Activated effector memory CD4-positive, alpha-beta T cell treated with anti-CD3 and anti-CD28 coated beads, Interleukin-2, amount 50 U/mL, for 16 hours (primary cell): ENCODE data around the gene FAM163B.

Experiments
- DNase-seq: peaks from one replicate; pipeline ENCODE4 v3.0.0-alpha.2; 2020

Gene FAM163B

GRCh38 chr9:133597316-133597957 lies 11.8 kb downstream of the FAM163B start:
- no peak for DNase-seq

GRCh38 chr9:133595910-133596309 lies 13.3 kb downstream of the FAM163B start:
- DNase-seq, result no peak

- no peak for DNase-seq
These were observed 14.9 kb downstream of the FAM163B start for GRCh38 chr9:133594310-133594709.

- DNase-seq, result no peak
These were observed 15.5 kb downstream of the FAM163B start for GRCh38 chr9:133593587-133594253.

- DNase-seq, result no peak
These were observed 16.3 kb downstream of the FAM163B start for GRCh38 chr9:133592731-133593409.

GRCh38 chr9:133591985-133592384 lies 17.2 kb downstream of the FAM163B start:
- DNase-seq, result no peak

GRCh38 chr9:133591116-133591910 lies 17.9 kb downstream of the FAM163B start:
- no peak for DNase-seq

- no peak for DNase-seq
These were observed 18.8 kb downstream of the FAM163B start for GRCh38 chr9:133590231-133590855.

GRCh38 chr9:133589454-133590227 lies 19.5 kb downstream of the FAM163B start:
- DNase-seq, result peak; percentile 79

- no peak for DNase-seq
These were observed 21.7 kb downstream of the FAM163B start for GRCh38 chr9:133587466-133587865.

- no peak for DNase-seq
These were observed 22.1 kb downstream of the FAM163B start for GRCh38 chr9:133587051-133587450.

- DNase-seq, result no peak
These were observed 23.5 kb downstream of the FAM163B start for GRCh38 chr9:133585481-133586351.

- no peak for DNase-seq
These were observed 24.4 kb downstream of the FAM163B start for GRCh38 chr9:133584559-133585476.

GRCh38 chr9:133584167-133584558 lies 25.0 kb downstream of the FAM163B start:
- DNase-seq, result no peak

- no peak for DNase-seq
These were observed 25.6 kb downstream of the FAM163B start for GRCh38 chr9:133583586-133583985.

GRCh38 chr9:133583111-133583510 lies 26.1 kb downstream of the FAM163B start:
- DNase-seq, result no peak

GRCh38 chr9:133582501-133583045 lies 26.6 kb downstream of the FAM163B start:
- no peak for DNase-seq

GRCh38 chr9:133581513-133582343 lies 27.5 kb downstream of the FAM163B start:
- DNase-seq, result no peak

- DNase-seq, result no peak
These were observed 28.2 kb downstream of the FAM163B start for GRCh38 chr9:133581011-133581410.
